ENCODE results near the gene HMGN3.

- no peak for TF ChIP-seq CTCF (IDR thresholded peaks at IDR 0.05; ENCODE audit: extremely low read depth in 1 of 2, insufficient read depth in 1 of 2, low read depth in 1 of 2, low read length in 2 of 2)
- no peak for TF ChIP-seq POLR2A (IDR thresholded peaks at IDR 0.05; ENCODE audit: low read depth, low read length)
- no peak for TF ChIP-seq EZH2 (IDR thresholded peaks at IDR 0.05; ENCODE audit: borderline replicate concordance, low read depth, low read length, severe bottlenecking)
- no peak for TF ChIP-seq MAX (IDR thresholded peaks at IDR 0.05; ENCODE audit: insufficient read depth, insufficient read length)
- TF ChIP-seq JUN (IDR thresholded peaks at IDR 0.05; ENCODE audit: borderline replicate concordance, insufficient read depth, insufficient read length, low read depth), result no peak
- no peak for TF ChIP-seq POLR2AphosphoS5 (IDR thresholded peaks at IDR 0.05; ENCODE audit: insufficient read depth, low read depth, low read length)
These were observed 7.0 kb downstream of the HMGN3 start for GRCh38 chr6:79227445-79227844.
